Cortex of kidney (tissue), 1 donor: Measurements from ENCODE around the gene NSUN4.

Experiments
- DNase-seq: peaks from one replicate; lab custom pipeline; 2025; lab: John Stamatoyannopoulos, UW

Gene NSUN4

GRCh38 chr1:46406881-46407608 is 66.4 kb downstream of the NSUN4 start:
- no peak for DNase-seq

GRCh38 chr1:46407636-46408035 is 67.0 kb downstream of the NSUN4 start:
- DNase-seq, result no peak

- no peak for DNase-seq
Observed at GRCh38 chr1:46408356-46409062, 67.9 kb downstream of the NSUN4 start.

- DNase-seq, result no peak
Observed at GRCh38 chr1:46409063-46409372, 68.4 kb downstream of the NSUN4 start.

GRCh38 chr1:46410156-46411009 is 69.8 kb downstream of the NSUN4 start:
- no peak for DNase-seq

- no peak for DNase-seq
Observed at GRCh38 chr1:46411010-46411405, 70.4 kb downstream of the NSUN4 start.
